ENCODE results near the gene IL12A.

The IL12A gene

GRCh38 chr3:159988617-159989271 lies at the start of gene IL12A:
TSS of gene IL12A (plus strand) at chr3:159988835.
- Histone ChIP-seq H3K9me3 (no peaks in the 10 kb centered on the region), H3K27ac (no peak within 1 kb of the TSS), H3K4me3 (ENCODE audit: low read depth in 1 of 2, low read length in 1 of 2) (peak within 1 kb of the TSS; percentile 58 to 71), H3K4me1 (ENCODE audit: control insufficient read depth in 1 of 2, insufficient read depth in 1 of 2, low read depth in 1 of 2, low read length in 1 of 2) (peaks cover 4 to 11% of the 10 kb centered on the region in 2 experiments), H3K36me3 (no peaks in the 10 kb centered on the region), H3K27me3 (peaks cover 20% of the 10 kb centered on the region)
- peak; percentile 78 for TF ChIP-seq CTCF (IDR thresholded peaks at IDR 0.05)

- Histone ChIP-seq H3K36me3 (no peaks in the 10 kb centered on the region), H3K4me3 (ENCODE audit: low read depth in 1 of 2, low read length in 1 of 2) (no peak overlapping the region), H3K27me3 (no peaks in the 10 kb centered on the region), H3K27ac (no peak overlapping the region), H3K4me1 (ENCODE audit: control insufficient read depth in 1 of 2, insufficient read depth in 1 of 2, low read depth in 1 of 2, low read length in 1 of 2) (peaks cover 4 to 28% of the 10 kb centered on the region in 2 experiments), H3K9me3 (no peaks in the 10 kb centered on the region)
- TF ChIP-seq CTCF (IDR thresholded peaks at IDR 0.05) = no peak
Observed at GRCh38 chr3:159941038-159942000, 47.3 kb upstream of the IL12A start.

- TF ChIP-seq CTCF (IDR thresholded peaks at IDR 0.05) = no peak
- no peaks in the 10 kb centered on the region for H3K9me3 ChIP-seq
- H3K27me3 ChIP-seq = no peaks in the 10 kb centered on the region
- no peak overlapping the region for H3K4me3 ChIP-seq (ENCODE audit: low read depth in 1 of 2, low read length in 1 of 2)
- peaks cover 12 to 50% of the 10 kb centered on the region in 2 experiments for H3K4me1 ChIP-seq (ENCODE audit: control insufficient read depth in 1 of 2, insufficient read depth in 1 of 2, low read depth in 1 of 2, low read length in 1 of 2)
- no peak overlapping the region for H3K27ac ChIP-seq
- H3K36me3 ChIP-seq = no peaks in the 10 kb centered on the region
Observed at GRCh38 chr3:159944781-159945180, 43.9 kb upstream of the IL12A start.

GRCh38 chr3:159945930-159946329 lies 42.7 kb upstream of the IL12A start:
- no peak for TF ChIP-seq CTCF (IDR thresholded peaks at IDR 0.05)
- Histone ChIP-seq H3K4me3 (ENCODE audit: low read depth in 1 of 2, low read length in 1 of 2) (no peak overlapping the region), H3K4me1 (ENCODE audit: control insufficient read depth in 1 of 2, insufficient read depth in 1 of 2, low read depth in 1 of 2, low read length in 1 of 2) (peaks cover 12 to 59% of the 10 kb centered on the region in 2 experiments), H3K9me3 (no peaks in the 10 kb centered on the region), H3K27ac (no peak overlapping the region), H3K27me3 (no peaks in the 10 kb centered on the region), H3K36me3 (no peaks in the 10 kb centered on the region)

GRCh38 chr3:159947220-159947619 lies 41.4 kb upstream of the IL12A start:
- Histone ChIP-seq H3K9me3 (no peaks in the 10 kb centered on the region), H3K36me3 (no peaks in the 10 kb centered on the region), H3K27ac (no peak overlapping the region), H3K27me3 (no peaks in the 10 kb centered on the region), H3K4me3 (ENCODE audit: low read depth in 1 of 2, low read length in 1 of 2) (no peak overlapping the region), H3K4me1 (ENCODE audit: control insufficient read depth in 1 of 2, insufficient read depth in 1 of 2, low read depth in 1 of 2, low read length in 1 of 2) (peaks cover 12 to 60% of the 10 kb centered on the region in 2 experiments)
- TF ChIP-seq CTCF (IDR thresholded peaks at IDR 0.05) = no peak

Data from neutrophil (primary cell).